Breast epithelium (tissue), 3 donors: Measurements from ENCODE around the gene TFPI.

Experiments
- POLR2A ChIP-seq: fragments of 450-650 bp; IDR thresholded peaks from one replicate; pipeline ENCODE4 v1.6.1; 2016; ENCODE audit warnings: antibody characterized with exemption, mild to moderate bottlenecking, moderate library complexity
- TF ChIP-seq, protein P1 (sequence below), 3 donors: fragments of 450-650 bp; IDR thresholded peaks; one replicate each; pipeline ENCODE4 v1.5.1; 2016 to 2017; ENCODE audit warnings: antibody characterized with exemption in 3 of 3, mild to moderate bottlenecking in 3 of 3, moderate library complexity in 3 of 3

DNA sequence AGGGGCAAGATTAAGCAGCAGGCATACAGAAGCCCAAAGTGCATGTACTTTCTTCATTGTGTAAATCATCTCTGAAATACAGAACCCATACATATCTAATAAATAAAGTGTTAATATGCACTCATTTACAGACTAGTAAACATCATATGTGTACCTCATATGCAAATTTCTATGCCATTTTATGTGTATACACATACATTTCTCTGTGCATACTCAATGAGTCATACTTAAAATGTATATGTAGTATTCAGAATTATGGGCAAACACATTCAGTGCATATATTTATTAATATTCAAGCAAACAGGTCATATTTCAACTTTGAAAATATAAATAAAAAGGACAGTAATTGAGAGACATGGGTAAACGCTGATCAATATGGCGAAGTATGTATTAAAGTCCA, 50.5 kb downstream of the TFPI start:
- TF ChIP-seq, protein P1, sequence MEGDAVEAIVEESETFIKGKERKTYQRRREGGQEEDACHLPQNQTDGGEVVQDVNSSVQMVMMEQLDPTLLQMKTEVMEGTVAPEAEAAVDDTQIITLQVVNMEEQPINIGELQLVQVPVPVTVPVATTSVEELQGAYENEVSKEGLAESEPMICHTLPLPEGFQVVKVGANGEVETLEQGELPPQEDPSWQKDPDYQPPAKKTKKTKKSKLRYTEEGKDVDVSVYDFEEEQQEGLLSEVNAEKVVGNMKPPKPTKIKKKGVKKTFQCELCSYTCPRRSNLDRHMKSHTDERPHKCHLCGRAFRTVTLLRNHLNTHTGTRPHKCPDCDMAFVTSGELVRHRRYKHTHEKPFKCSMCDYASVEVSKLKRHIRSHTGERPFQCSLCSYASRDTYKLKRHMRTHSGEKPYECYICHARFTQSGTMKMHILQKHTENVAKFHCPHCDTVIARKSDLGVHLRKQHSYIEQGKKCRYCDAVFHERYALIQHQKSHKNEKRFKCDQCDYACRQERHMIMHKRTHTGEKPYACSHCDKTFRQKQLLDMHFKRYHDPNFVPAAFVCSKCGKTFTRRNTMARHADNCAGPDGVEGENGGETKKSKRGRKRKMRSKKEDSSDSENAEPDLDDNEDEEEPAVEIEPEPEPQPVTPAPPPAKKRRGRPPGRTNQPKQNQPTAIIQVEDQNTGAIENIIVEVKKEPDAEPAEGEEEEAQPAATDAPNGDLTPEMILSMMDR (IDR thresholded peaks at IDR 0.05) = no peak
- TF ChIP-seq POLR2A = no peak
